K562 (cell line): ENCODE results near the gene HMG20B. TPM values are rescaled to one million over a fixed set of nuclear protein-coding genes. Genes with fewer than 3 reads are reported as not detected.

Source experiments
- ATAC-seq: fragments of 200-7000 bp; cut with Tn5 transposase; 3 replicates; pipeline ENCODE4 v1.9.1; 2020; ENCODE audit warnings: moderate library complexity
- BruUV-seq: library from RNA; stranded (reverse); fragments of 400-500 nt; replicated peaks from 2 replicates; lab custom pipeline; 2021; lab: Mats Ljungman, UMichigan
- CTCF ChIA-PET: fragments of 300-600 bp; formaldehyde crosslinking; extraction: SDS; loops from one replicate; lab custom pipeline; 2021; ENCODE audit warnings: low intra/inter-chr PET ratio; lab: Yijun Ruan, JAX
- POLR2A ChIA-PET: fragments of 300-600, 350-650 bp; sonication (Branson Sonifier 250); formaldehyde crosslinking; extraction: SDS; loops from one replicate; lab custom pipeline; 2021; ENCODE audit warnings: antibody characterized with exemption, inconsistent platforms; lab: Yijun Ruan, JAX
- DNase-seq, 4 experiments: peaks; one replicate each; pipeline versions ENCODE4 v3.0.0 to v3.0.0-alpha.2; 2011 to 2018; ENCODE audit warnings: low spot score in 3 of 4, mixed read lengths in 3 of 4; ENCODE audit errors: extremely low read depth in 1 of 4
- FAIRE-seq: peaks from 2 replicates; lab custom pipeline; 2011; peaks lifted over from hg19 to GRCh38; lab: Jason Lieb, UNC
- H2AFZ ChIP-seq: 2 replicates; pipeline ENCODE4 v1.6.0; 2011; ENCODE audit warnings: low read depth, low read length, control low read depth, inconsistent platforms
- H3K27ac ChIP-seq: fragments of 200-600 bp; 3 replicates; pipeline ENCODE4 v1.8.0; 2011; ENCODE audit warnings: low read depth, mild to moderate bottlenecking, control low read depth, inconsistent platforms, low read length, moderate library complexity, mixed read lengths; ENCODE audit errors: extremely low read depth
- H3K27me3 ChIP-seq, 2 experiments: fragments of 300-600 bp in 1 of 2; 2 replicates in 1 of 2; 3 replicates in 1 of 2; pipeline versions ENCODE4 v1.6.0 to v1.8.0; 2011; ENCODE audit warnings: inconsistent platforms in 2 of 2, low read length in 2 of 2, mild to moderate bottlenecking in 1 of 2, mixed read lengths in 1 of 2, moderate library complexity in 1 of 2; ENCODE audit not compliant: control insufficient read depth in 2 of 2, insufficient read depth in 2 of 2
- H3K36me3 ChIP-seq: fragments of 300-600 bp; 3 replicates; pipeline ENCODE4 v1.8.0; 2011; ENCODE audit warnings: mild to moderate bottlenecking, low read length, inconsistent platforms; ENCODE audit not compliant: control insufficient read depth, insufficient read depth
- H3K4me1 ChIP-seq, 2 experiments: fragments of 200-600 bp in 1 of 2; replicated peaks in 1 of 2; 2 replicates in 1 of 2; 3 replicates in 1 of 2; pipeline versions ENCODE4 v1.5.1 to v1.8.0; 2011; ENCODE audit warnings: inconsistent platforms in 2 of 2, low read length in 2 of 2, mild to moderate bottlenecking in 1 of 2, mixed read lengths in 1 of 2, moderate library complexity in 1 of 2; ENCODE audit not compliant: control insufficient read depth in 2 of 2, insufficient read depth in 2 of 2
- H3K4me2 ChIP-seq: 2 replicates; pipeline ENCODE4 v1.6.1; 2011; ENCODE audit warnings: low read length, control low read depth, inconsistent platforms, mixed read lengths; ENCODE audit not compliant: insufficient read depth
- H3K4me3 ChIP-seq: fragments of 200-600 bp; sonication (generic), shearing (Covaris generic); 2 replicates; pipeline ENCODE4 v1.5.1; 2016; ENCODE audit warnings: control low read depth, inconsistent platforms
- H3K79me2 ChIP-seq: fragments of 200-600 bp; 3 replicates; pipeline ENCODE4 v1.8.0; 2011; ENCODE audit warnings: low read length, inconsistent platforms; ENCODE audit not compliant: control insufficient read depth, insufficient read depth
- H3K9ac ChIP-seq, 2 experiments: 2 replicates each; pipeline versions ENCODE4 v1.6.0 to v1.6.1; 2011; ENCODE audit warnings: low read depth in 2 of 2, low read length in 2 of 2, control low read depth in 1 of 2, inconsistent platforms in 1 of 2, mild to moderate bottlenecking in 1 of 2, mixed read lengths in 1 of 2; ENCODE audit not compliant: insufficient read depth in 1 of 2
- H3K9me1 ChIP-seq: one replicate; pipeline ENCODE4 v1.6.0; 2011; ENCODE audit warnings: inconsistent platforms, mild to moderate bottlenecking, low read length, moderate library complexity; ENCODE audit not compliant: control insufficient read depth, insufficient read depth
- H3K9me3 ChIP-seq: replicated peaks from 2 replicates; pipeline ENCODE4 v1.5.1; 2011; ENCODE audit warnings: low read depth, low read length, inconsistent platforms; ENCODE audit not compliant: control insufficient read depth, insufficient read depth
- H4K20me1 ChIP-seq: replicated peaks from 2 replicates; pipeline ENCODE4 v1.6.1; 2011; ENCODE audit warnings: low read length, inconsistent platforms, mixed read lengths; ENCODE audit not compliant: control insufficient read depth, insufficient read depth
- DIDO1 ChIP-seq: fragments of 450-650 bp; IDR thresholded peaks from 2 replicates; pipeline ENCODE4 v1.6.1; 2016; ENCODE audit warnings: low read depth, missing biosample characterization, missing genetic modification characterization
- FOS ChIP-seq: IDR thresholded peaks from 3 replicates; pipeline ENCODE4 v1.6.1; 2011; ENCODE audit not compliant: insufficient read length; ENCODE audit errors: extremely low read depth
- GATAD2B ChIP-seq: fragments of 450-650 bp; IDR thresholded peaks from 2 replicates; pipeline ENCODE4 v1.6.1; 2017; ENCODE audit warnings: mild to moderate bottlenecking, borderline replicate concordance
- HIVEP1 ChIP-seq: fragments of 250-450 bp; sonication (Bioruptor Pico); IDR thresholded peaks from 2 replicates; pipeline ENCODE4 v1.4.0; 2020; ENCODE audit warnings: mild to moderate bottlenecking
- MBD2 ChIP-seq: sonication (generic); IDR thresholded peaks from 2 replicates; pipeline ENCODE4 v1.6.1; 2016; ENCODE audit warnings: low read depth, borderline replicate concordance
- NBN ChIP-seq: fragments of 450-650 bp; IDR thresholded peaks from 2 replicates; pipeline ENCODE4 v1.6.1; 2016; ENCODE audit warnings: low read depth, mild to moderate bottlenecking
- NFE2 ChIP-seq: IDR thresholded peaks from 2 replicates; pipeline ENCODE4 v1.6.1; 2014; ENCODE audit warnings: antibody characterized with exemption, low read depth
- NRF1 ChIP-seq, 2 experiments: fragments of 450-650 bp; IDR thresholded peaks in 1 of 2; conservative IDR thresholded peaks in 1 of 2; 2 replicates each; pipeline ENCODE4 v1.6.1; 2014; ENCODE audit warnings: mild to moderate bottlenecking in 2 of 2
- PPARD ChIP-seq: fragments of 250-450 bp; sonication (Bioruptor Pico); IDR thresholded peaks from 2 replicates; pipeline ENCODE4 v1.8.0; 2022; ENCODE audit warnings: inconsistent platforms, mild to moderate bottlenecking, moderate library complexity
- SMARCC2 ChIP-seq: fragments of 450-650 bp; IDR thresholded peaks from 2 replicates; pipeline ENCODE4 v1.6.1; 2017; ENCODE audit warnings: antibody characterized with exemption, moderate library complexity, mild to moderate bottlenecking, low read depth
- SP1 ChIP-seq: sonication (generic); formaldehyde crosslinking; IDR thresholded peaks from 2 replicates; pipeline ENCODE4 v1.8.1; 2022; ENCODE audit warnings: mild to moderate bottlenecking, missing genetic modification reagents
- ZBTB1 ChIP-seq: sonication (generic); formaldehyde crosslinking; IDR thresholded peaks from 2 replicates; pipeline ENCODE4 v1.8.1; 2023; ENCODE audit warnings: missing genetic modification reagents, low read depth, mild to moderate bottlenecking, borderline replicate concordance
- ZNF212 ChIP-seq: fragments of 450-650 bp; formaldehyde crosslinking; IDR thresholded peaks from 2 replicates; pipeline ENCODE4 v1.4.0; 2020; ENCODE audit warnings: mild to moderate bottlenecking
- ZNF395 ChIP-seq: fragments of 200-800 bp; sonication (Bioruptor generic); IDR thresholded peaks from 2 replicates; pipeline ENCODE4 v1.6.1; 2017; ENCODE audit warnings: missing genetic modification characterization, missing compliant biosample characterization
- WGBS: fragments of 100-300 bp; shearing (Covaris generic); methylation state at CpG from one replicate; pipeline ENCODE4 v1.1.6; 2016; ENCODE audit warnings: low coverage, mixed read lengths; ENCODE audit not compliant: insufficient coverage; ENCODE audit errors: missing lambda C conversion rate; 5-methylcytosine and 5-hydroxymethylcytosine counted together
- in situ Hi-C: fragments of 300-500 bp; cut with MboI; formaldehyde crosslinking; loops from 4 replicates; pipeline ENCODE4 v1.15.0; 2018; ENCODE audit warnings: inconsistent platforms, mixed read lengths
- intact Hi-C: fragments of 100-400 bp; cut with micrococcal nuclease; formaldehyde crosslinking; loops from 2 replicates; pipeline ENCODE4 v1.14.2; 2022
- polyA plus RNA-seq, 8 experiments: library from polyadenylated mRNA; depleted of rRNA in 4 of 8; stranded (reverse) in 5 of 8; unstranded in 3 of 8; fragments of >200 nt; fragmentation: Nextera tagmentation in 2 of 8; fragmentation: Illumina TruSeq in 1 of 8; extraction: Ambion mirVana in 2 of 8; extraction: Trizol in 1 of 8; gene quantifications; 2 replicates each; pipeline versions ENCODE4 v1.2.1 to v1.2.3, GENCODE V29; 2011 to 2014; ENCODE audit warnings: inconsistent platforms in 1 of 8, missing spikeins in 1 of 8
- total RNA-seq, 7 experiments: library from RNA; depleted of rRNA in 6 of 7; stranded (reverse); fragments of >200 nt in 6 of 7; fragmentation: Illumina TruSeq in 2 of 7; extraction: Trizol in 2 of 7; gene quantifications; 2 replicates each; pipeline versions ENCODE4 v1.2.1 to v1.2.3, GENCODE V29; 2011 to 2021; ENCODE audit warnings: low replicate concordance in 1 of 7
- TF ChIP-seq, protein P1 (sequence below): sonication (generic); formaldehyde crosslinking; IDR thresholded peaks from 2 replicates; pipeline ENCODE4 v1.8.0; 2022; ENCODE audit warnings: missing genetic modification reagents, mild to moderate bottlenecking, borderline replicate concordance

Gene HMG20B
- total and polyA plus RNA-seq, 9 of the 15 experiments (the other 6 are each of a cell fraction or from before 2014, with no cell fraction given) = 0.35 to 172 (median 38.6) TPM

GRCh38 chr19:3626473-3627350 is 54.0 kb downstream of the HMG20B start, which contains the start of gene CACTIN:
TSS of gene CACTIN (minus strand) at chr19:3626790. CDS start at chr19:3626762, 28 bp downstream.
- peak; percentile 99 to 100 (median 100) for DNase-seq
- intact Hi-C loops (no loop called here), in situ Hi-C loops (no loop called here)
- POLR2A ChIA-PET = interaction anchor here (0.6 to 1.1 kb wide), 6 partner anchors 11 to 70 kb away, joined by 3 to 5 read pairs (median 3); no protein-coding TSS in a partner anchor
- H3K9me1 ChIP-seq = no peaks in the 10 kb centered on the region
- WGBS = under 1% methylated on average over 77 of the region's 80 CpGs
- H4K20me1 ChIP-seq = peaks cover 11% of the 10 kb centered on the region; the same call in 1 of the 2 replicates
- H3K4me3 ChIP-seq = peak within 1 kb of the TSS; percentile 91
- H3K4me2 ChIP-seq = peak within 1 kb of the TSS; percentile 93
- FAIRE-seq = peak; percentile 98
- peaks cover 28% of the 10 kb centered on the region for H3K79me2 ChIP-seq
- H3K4me1 ChIP-seq = peaks cover 0 to 40% of the 10 kb centered on the region in 2 experiments; a peak in 3 of 5 replicates
- peaks cover 29% of the 10 kb centered on the region; the same call in 1 of the 3 replicates for H3K36me3 ChIP-seq
- peak; percentile 99 for ATAC-seq
- H3K9ac ChIP-seq = peak within 1 kb of the TSS; percentile 89 to 96
- BruUV-seq = no TSS peak
- CTCF ChIA-PET = no interaction called here
- H3K27ac ChIP-seq = peak within 1 kb of the TSS; percentile 96
- no peaks in the 10 kb centered on the region for H3K27me3 ChIP-seq
- peak within 1 kb of the TSS; percentile 88 for H2AFZ ChIP-seq
- no peaks in the 10 kb centered on the region for H3K9me3 ChIP-seq
- TF ChIP-seq SP1 (CRISPR knock-in tag) (peak; percentile 100), HIVEP1 (CRISPR knock-in tag) (no peak), FOS (peak; percentile 71), ZNF212 (no peak), SMARCC2 (no peak), MBD2 (0 out of 2 replicates have a peak, but pooled peaks have one; percentile 23), GATAD2B (no peak), ZBTB1 (CRISPR knock-in tag) (no peak), NRF1 (conservative IDR thresholded peaks at IDR 0.05 in 1 of 2, IDR thresholded peaks at IDR 0.05 in 1 of 2) (peak; percentile 80 to 84), ZNF395 (CRISPR knock-in tag) (peak; percentile 74), PPARD (CRISPR knock-in tag) (no peak), DIDO1 (peak; percentile 96), NFE2 (peak; percentile 99), NBN (no peak)
- TF ChIP-seq, protein P1, sequence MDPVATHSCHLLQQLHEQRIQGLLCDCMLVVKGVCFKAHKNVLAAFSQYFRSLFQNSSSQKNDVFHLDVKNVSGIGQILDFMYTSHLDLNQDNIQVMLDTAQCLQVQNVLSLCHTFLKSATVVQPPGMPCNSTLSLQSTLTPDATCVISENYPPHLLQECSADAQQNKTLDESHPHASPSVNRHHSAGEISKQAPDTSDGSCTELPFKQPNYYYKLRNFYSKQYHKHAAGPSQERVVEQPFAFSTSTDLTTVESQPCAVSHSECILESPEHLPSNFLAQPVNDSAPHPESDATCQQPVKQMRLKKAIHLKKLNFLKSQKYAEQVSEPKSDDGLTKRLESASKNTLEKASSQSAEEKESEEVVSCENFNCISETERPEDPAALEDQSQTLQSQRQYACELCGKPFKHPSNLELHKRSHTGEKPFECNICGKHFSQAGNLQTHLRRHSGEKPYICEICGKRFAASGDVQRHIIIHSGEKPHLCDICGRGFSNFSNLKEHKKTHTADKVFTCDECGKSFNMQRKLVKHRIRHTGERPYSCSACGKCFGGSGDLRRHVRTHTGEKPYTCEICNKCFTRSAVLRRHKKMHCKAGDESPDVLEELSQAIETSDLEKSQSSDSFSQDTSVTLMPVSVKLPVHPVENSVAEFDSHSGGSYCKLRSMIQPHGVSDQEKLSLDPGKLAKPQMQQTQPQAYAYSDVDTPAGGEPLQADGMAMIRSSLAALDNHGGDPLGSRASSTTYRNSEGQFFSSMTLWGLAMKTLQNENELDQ (CRISPR knock-in tag) = peak; percentile 55; the same call in 1 of the 2 replicates
